ENCODE data around the gene NCOA5. TPM values are rescaled to one million over a fixed set of nuclear protein-coding genes. Genes with fewer than 3 reads are reported as not detected.
"Not testable (repeated sequence)": the region's sequence is repeated elsewhere in the genome, so short reads cannot be mapped to it uniquely, and the experiment has no call there.

NCOA5 gene
- total RNA-seq, 1 donor from 2014 or later = 14.3 TPM

DNA sequence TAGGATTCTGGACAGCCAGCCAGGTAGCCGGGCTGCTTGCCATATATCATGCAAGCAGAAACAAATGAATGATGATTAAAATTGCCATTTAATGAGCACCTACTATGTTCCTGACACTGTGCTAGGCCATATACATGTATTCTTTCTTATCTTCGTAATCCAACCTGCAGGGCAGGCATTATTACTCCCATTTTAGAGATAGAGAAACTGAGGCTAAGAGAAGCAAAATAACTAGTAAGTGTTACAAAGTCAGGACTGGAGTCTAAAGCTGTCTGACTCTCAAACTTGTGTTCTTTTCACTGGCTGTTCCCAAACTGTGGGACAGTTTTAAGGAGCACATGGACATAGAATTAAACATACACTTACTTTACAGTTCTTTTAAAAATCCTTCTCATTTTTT is 30.4 kb upstream of the NCOA5 start:
- no peak for ATAC-seq

DNA sequence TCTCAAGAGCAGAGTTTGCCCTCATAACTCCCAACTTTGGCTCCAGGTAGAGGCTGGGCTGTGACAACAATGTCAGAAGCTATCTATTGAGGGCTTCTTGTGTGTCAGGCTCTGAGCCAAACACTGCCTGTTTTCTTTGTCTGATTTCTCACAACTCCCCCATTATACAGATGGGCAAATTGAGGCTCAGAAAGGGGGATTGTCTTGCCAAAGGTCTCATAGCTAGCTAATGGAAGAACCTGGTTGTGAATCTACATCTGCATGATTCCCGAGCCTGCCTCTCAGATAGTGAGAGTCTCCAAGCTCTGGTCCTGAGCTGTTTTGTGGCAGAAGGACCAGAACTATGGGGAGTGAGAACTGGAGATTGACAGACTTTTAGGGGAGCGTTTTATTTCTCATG is 29.8 kb upstream of the NCOA5 start:
- no peak for ATAC-seq

DNA sequence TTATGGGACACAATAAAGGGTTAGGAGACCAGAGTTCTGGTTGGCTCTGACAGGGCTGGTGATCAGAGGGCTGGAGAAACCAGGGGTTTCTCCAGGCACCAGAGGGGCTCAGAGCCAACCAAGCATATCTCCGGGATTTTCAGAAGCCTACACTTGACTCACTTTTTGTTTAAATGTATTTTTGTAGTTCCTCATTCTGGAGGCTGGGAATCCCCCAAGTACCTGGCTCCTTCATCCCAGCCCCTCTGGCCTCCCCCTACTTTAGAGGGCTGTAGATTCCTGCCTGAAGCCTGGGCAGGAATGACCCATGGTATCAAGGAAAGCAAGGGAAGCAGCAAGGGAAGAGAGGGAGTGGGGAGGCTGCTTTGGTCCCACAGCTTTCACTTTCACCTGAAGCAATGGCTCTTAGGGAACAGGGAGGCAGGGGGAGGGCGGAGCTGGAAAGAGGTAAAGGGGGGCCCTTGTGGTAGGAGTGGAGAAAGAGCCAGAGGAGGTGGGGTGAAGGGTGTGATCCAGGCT is 29.3 kb upstream of the NCOA5 start:
- peak; percentile 26 for ATAC-seq

DNA sequence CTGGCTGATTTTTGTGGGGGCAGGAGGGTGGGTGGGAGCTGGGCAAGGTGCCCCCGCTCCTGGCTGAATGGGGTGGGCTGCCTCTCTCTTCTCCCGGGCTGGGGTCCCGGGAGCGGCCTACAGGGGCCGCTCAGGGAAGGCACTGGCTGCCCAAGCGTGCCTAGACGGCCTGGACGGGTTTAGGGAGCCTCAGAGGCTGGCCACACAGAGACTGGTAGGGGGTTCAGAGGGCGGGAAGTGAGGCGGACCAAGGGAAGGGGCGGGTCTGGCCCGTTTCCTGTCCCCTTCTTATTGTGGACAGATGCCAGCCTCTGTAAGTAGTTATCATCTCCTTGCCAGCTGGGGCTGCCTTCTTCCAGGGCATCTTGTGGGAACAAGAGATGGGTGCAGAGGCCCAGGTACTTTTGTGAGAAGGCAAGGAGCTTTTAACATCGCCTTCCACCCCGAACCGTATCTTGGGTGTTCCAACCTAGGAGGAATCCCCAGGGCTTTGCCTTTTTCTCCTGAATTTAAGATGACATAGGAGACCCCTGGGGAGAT is 28.8 kb upstream of the NCOA5 start:
- ATAC-seq = peak; percentile 62

DNA sequence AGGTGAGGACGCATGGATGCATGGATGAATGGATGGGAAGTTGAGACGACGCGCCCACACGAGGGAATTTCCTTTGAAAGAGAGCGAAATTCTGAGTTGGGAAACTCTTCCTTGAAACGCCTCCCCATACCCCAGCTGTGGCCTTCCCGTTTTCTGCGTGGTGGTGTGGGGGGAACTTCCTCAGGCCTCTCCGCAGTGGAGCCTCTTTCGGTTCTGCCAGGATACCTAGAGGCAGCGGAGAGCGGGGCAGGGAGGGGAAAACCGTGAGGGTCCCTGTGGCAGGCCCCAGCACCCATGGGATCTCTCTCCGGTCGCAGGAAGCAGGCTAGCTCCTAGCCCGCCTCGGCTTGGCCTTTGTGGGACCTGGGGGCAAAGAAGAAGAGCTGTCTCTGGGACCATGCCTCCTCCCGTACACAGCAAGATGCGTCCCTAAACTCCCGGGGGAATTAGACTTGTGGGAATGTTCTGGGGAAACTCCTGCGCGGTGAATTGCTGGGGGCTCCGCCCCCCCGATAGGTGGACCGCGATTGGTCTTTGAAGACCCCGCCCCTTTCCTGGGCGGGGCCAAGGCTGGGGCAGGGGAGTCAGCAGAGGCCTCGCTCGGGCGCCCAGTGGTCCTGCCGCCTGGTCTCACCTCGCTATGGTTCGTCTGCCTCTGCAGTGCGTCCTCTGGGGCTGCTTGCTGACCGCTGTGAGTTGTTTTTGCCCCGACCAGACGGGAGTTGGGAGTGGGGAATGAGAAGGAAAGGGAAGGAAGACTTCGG is 28.1 kb upstream of the NCOA5 start, which contains the start of gene CD40:
TSS of gene CD40 (plus strand) at position 611 of the 764 bp plus-strand sequence. CDS start at position 641, 30 bp downstream.
- peak; percentile 85 for ATAC-seq

DNA sequence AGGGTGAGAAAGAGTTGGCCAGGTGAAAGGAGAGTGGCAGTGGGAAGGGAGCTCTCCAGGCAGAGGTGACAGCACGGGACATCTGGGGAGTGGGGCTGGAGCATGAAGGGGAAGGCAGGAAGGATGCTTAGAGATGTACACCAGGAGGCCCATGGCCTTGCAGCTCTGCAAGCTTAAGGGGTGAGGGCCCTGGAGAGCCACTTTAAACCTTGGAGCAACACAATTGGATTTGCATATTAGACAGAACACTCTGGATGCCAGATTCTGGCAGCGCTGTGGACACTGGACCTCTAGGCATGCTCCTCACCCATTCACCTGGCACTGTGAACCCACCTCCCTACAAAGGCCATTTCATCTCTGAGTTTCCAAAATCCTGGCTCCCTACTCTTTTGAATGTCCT is 24.7 kb upstream of the NCOA5 start:
- ATAC-seq = no peak

DNA sequence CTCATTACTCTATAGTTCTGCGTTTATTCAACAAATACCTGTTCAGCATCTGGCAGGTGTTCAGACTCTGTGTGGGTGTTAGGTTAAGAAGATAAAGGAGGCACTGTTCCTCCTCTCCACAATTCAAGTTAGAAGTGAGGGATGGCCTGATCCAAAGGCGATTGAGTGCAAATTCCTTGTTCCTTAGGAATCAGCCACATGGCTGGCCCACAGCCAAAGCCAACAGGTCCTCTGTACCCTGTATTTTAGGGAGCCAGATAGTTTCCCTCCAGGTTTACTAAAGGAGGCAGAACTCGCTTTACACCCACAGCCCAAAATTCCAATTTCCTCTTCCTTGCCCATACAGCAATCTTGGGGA is 23.3 kb upstream of the NCOA5 start:
- ATAC-seq = no peak

DNA sequence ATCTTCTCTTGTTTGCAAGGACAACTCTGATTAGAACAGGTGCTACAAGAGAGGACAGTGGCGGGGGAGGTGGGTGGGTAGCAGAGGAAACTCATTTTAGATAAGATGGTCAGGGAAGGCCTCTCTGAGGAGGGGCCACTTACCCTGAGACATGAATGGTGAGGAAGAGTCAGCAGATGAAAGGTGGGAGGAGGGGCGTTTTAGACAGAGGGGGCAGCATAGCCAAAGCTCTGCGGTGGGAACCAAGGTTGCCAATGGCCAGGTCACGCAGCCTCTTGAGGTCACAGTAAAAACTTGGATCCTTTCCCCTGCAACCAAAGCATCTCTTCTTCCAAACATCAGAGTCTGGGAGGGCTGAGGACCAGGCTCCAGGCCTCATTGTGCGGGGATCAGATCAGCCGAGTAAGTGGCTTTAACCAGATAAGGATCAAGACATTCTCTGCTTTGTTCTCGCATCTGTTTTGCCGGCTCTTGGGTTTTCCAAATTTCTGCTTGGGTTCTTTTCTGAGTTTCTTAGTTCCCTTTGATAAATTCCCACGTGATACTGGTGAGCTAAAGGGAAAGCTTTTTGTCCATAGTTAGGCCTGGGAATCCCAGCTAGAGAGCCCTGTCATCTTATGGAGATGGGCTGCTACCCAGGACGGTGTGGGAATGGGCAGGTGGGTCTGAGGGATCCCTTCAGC is 22.8 kb upstream of the NCOA5 start:
- ATAC-seq = no peak

DNA sequence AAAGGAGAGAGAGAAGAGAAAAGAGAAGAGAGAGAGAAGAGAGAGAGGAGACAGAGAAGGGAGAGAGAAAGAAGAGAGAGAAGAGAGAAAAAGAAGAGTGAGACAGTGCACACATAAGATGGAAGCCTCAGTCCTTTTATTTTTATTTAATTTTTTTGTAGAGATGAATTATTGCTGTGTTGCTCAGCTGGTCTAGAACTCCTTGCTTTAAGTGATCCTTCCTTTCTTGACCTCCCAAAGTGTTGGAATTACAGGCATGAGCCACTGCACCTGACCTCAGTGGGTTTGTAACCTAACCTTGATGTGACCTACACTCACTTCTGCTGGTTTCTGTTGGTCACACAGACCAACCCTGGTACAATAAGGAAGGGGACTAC is 22.1 kb upstream of the NCOA5 start:
- ATAC-seq = no peak

DNA sequence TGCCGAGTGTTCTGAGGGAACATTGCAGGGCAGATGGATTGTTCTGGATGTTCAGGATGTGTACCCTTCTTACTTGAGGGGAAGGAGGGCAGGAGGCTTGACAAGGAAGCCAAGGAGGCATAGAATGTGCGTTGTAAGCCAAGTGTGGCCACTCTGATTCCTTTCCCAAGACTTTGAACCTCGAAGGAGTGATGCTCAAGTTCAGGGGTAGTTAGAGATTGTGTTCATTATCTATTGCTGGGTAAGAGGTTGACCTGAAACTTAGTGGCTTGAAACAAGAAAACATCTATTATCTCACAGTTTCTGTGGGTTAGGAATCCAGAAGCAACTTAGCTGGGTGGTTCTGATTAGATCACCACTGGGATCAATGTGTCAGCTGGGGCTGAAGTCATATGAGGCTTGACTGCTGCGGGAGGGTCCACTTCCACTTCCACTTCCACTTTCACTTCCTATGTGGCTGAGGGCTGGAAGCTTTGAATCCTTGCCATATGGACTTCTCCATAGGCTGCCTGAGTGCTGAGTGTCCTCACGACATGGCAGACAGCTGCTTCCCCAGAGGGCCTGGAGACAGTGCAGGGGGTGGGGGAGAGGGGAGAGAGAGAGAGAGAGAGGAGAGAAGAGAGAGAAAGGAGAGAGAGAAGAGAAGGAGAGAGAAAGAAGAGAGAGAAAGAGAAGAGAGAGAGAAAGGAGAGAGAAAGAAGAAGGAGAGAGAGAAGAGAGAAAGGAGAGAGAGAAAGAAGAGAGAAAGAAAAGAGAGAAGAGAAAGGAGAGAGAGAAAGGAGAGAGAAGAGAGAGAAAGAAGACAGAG is 21.5 kb upstream of the NCOA5 start:
- ATAC-seq = peak; percentile 22

DNA sequence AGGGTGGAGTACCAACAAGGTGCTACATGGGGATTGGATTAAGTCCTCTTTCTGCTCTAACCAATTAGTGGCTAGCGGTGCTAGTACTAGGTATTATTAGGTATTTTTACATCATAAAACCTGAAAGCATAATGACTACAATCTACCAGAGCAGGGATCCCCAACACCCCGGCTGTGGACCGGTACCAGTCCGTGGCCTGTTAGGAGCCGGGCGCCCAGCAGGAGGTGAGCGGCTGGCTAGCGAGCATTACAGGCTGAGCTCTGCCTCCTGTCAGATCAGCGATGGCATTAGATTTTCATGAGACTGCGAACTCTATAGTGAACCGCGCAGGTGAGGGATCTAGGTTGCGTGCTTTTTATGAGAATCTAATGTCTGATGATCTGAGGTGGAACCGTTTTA is 19.2 kb upstream of the NCOA5 start:
- no peak for ATAC-seq

DNA sequence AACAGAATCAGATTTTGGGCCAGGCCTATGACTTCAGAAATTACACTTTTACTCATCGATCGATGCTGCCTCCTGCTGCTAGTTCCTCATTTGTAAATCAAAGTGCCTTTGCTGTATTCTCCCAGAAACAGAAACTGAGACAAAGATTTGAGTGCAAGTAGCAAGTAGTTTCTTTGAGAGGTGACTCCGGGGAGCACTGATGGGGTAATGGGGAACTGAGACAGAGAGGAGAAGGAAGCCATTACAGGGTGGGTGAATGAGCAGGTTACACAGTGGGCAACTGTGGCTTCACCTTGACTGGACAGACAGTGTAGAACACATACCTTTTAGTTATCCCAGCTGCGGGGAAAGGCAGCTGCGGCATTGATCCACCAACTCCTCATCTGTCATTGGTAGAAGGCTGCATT is 18.7 kb upstream of the NCOA5 start:
- ATAC-seq = peak; percentile 35

DNA sequence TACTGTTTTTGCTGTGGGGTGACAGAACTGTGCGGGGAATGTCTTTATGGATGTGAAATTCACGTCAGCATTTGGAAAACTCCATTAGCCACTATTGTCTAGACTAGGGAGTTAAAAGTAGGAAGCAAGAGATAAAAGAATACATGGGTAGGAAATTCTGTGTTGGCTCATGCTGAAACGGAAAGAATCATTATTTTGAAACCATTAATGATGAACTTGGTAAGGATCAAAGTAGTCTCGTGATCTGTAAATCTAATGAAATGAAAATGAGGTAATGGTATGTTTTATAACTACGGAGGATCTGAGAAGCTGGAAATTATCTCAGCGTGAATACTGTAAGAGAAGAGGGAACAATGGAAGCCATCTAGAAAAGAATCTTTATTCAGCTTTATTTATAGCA is 17.3 kb upstream of the NCOA5 start:
- ATAC-seq = no peak

DNA sequence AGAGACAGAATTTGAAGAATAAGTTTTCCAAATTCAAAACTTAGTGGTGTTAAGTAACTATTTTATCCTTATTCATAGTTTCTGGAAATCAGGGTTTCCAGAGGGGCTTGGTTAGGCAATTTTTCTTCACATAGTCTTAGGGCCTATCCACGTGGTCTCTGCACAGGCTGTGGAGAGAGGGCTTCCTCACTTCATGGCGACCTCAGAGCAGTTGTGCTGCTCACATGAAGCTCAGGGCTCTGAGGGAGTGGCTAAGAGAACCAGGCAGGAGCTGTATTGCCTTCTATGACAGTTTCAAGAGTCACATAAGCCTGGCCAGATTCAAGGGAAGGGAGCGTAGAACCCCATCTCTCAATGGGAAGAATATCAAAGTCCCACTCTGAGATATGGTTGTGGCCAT is 14.5 kb upstream of the NCOA5 start:
- no peak for ATAC-seq

DNA sequence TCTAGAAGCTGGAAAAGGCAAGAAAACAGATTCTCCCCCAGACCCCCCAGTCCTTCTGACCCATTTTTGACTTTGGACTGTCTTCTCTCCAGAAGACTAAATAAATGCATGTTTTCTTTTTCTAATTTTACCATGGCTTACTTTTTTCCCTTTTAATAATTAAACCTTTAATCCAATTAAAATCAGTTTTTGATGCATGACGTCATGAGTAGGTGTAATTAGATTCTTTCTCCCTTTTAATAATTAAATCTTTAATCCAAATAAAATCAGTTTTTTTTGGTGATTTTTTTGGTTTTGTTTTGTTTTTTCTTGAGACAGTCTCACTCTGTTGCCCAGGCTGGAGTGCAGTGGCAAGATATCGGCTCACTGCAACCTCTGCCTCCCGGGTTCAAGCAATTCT is 13.2 kb upstream of the NCOA5 start:
- no peak for ATAC-seq

DNA sequence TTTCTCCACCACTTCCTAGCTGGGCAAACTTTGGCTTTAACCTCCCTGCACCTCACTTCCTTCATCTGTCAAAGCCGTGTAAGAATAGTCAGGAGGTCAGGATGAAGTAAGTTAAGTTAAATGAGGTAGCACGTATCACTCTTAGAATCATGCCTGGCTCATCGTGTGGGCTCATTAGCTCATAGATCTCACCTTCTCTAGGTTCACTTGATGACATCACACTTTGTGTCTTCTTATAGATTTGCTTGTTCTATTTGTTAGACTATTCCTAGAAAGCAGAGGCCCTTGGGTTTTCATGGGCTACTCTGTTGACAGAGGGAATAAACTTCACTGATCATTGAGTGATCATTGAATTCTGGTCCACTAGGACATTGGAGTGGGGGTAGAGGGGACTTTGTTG is 12.2 kb upstream of the NCOA5 start:
- ATAC-seq = no peak

DNA sequence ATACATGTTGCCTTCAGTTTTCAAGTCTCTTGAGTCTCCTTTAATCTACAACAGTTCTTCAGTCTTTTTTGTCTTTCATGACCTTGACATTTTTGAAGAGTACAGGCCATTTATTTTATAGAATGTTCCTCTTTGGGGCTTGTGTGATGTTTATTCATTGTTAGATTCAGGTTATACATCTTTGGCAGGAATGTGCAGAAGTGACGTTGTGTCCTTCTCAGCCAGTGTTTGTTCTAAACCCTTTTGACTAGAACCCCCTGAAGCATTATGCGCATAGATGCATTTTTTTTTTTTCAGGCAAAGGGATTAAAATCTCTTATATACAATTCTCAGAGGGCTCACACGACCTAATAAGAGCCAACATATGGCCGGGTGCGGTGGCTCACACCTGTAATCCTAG is 11.2 kb upstream of the NCOA5 start:
- no peak for ATAC-seq

DNA sequence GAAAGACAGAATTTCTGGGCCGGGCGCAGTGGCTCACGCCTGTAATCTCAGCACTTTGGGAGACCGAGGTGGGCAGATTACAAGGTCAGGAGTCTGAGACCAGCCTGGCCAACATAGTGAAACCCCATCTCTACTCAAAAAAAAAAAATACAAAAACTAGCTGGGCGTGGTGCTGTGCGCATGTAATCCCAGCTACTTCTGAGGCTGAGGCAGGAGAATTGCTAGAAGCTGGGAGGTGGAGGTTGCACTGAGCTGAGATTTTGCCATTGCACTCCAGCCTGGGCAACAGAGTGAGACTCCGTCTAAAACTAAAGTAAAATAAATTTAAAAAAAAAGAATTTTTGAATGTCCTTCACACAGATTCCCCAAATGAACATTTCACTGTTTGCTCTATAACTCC is 10.7 kb upstream of the NCOA5 start:
- not testable (repeated sequence) for ATAC-seq

DNA sequence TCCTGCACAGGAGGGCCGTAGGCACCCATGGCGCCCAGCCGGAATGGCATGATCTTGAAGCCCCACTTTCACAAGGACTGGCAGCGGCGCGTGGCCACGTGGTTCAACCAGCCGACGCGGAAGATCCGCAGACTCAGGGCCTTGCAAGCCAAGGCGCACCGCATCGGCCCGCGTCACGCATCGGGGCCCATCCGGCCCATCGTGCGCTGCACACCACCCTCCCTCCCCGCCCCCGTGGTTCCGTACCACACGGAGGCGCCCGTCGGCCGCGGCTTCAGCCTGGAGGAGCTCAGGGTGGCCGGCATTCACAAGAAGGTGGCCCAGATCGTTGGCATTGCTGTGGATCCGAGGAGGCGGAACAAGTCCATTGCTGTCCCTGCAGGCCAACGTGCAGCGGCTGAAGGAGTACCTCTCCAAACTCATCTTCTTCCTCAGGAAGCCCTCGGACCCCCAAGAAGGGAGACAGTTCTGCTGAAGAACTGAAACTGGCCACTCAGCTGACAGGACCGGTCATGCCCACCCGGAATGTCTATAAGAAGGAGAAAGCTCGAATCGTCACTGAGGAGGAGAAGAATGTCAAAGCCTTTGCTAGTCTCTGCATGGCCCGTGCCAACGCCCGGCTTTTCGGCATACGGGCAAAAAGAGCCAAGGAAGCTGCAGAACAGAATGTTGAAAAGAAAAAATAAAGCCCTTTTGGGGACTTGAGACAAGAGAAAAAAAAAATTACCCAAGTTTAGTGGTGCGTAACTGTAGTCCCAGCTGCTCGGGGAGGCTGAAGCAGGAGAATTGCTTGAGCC is 9.9 kb upstream of the NCOA5 start:
- peak; percentile 67 for ATAC-seq

DNA sequence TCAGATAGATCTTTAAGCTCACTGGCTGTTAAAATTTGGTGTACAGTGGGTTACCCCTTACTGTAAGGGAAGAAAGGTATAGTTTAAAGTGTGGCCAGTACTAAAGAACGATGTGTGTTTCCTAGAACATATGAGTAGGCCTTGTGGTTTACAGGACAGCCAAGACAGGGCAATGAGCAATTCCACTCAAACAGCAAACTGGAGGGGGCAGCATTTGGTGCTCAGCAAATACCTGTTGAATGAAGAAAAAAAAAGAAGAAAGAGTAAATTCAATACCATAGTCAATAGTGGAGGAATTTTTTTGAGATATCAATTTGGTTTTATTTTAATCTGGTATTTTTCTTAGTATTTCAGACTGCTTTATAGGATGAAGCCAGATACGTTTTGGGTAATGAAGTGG is 3.8 kb upstream of the NCOA5 start:
- no peak for ATAC-seq

DNA sequence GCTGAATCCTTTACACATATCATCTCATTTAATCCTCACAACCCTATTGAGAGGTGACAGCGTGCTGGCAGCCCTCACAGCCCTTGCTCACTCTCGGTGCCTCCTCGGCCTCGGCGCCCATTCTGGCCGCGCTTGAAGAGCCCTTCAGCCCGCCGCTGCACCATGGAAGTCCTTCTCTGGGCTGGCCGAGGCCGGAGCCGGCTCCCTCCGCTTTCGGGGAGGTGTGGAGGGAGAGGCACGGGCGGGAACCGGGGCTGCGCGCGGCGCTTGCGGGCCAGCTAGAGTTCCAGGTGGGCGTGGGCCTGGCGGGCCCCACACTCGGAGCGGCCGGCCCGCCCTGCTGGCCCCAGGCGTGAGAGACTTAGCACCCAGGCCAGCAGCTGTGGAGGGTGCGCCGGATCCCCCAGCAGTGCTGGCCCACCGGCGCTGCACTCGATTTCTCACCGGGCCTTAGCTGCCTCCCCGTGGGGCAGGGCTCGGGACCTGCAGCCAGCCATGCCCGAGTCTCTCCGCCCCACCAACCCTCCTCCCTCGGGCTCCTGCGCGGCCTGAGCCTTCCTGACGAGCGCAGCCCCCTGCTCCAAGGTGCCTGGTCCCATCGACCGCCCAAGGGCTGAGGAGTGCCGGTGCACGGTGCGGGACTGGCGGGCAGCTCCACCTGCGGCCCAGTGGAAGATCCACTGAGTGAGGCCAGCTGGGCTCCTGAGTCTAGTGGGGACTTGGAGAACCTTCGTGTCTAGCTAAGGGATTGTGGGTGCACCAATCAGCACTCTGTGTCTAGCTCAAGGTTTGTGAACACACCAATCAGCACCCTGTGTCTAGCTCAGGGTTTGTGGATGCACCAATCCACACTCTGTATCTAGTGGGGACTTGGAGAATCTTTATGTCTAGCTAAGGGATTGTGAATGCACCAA is 2.1 kb upstream of the NCOA5 start:
- not testable (repeated sequence) for ATAC-seq

All from esophagus mucosa (tissue), 1 donor.